NT2/D1 (cell line): Measurements from ENCODE around the gene AMBRA1.

ENCODE experiments used
- DNase-seq: peaks from one replicate; pipeline ENCODE4 v3.0.0-alpha.2; 2011; ENCODE audit warnings: low read depth, low spot score
- H3K27me3 ChIP-seq: 2 replicates; pipeline ENCODE4 v1.6.0; 2011; ENCODE audit warnings: mild to moderate bottlenecking; ENCODE audit not compliant: insufficient read length, insufficient read depth
- H3K36me3 ChIP-seq: 2 replicates; pipeline ENCODE4 v1.6.1; 2011; ENCODE audit warnings: mild to moderate bottlenecking, low read length, mixed read lengths; ENCODE audit not compliant: insufficient read depth, insufficient read length
- H3K4me1 ChIP-seq: 2 replicates; pipeline ENCODE4 v1.5.1; 2011; ENCODE audit not compliant: insufficient read depth, insufficient read length
- H3K4me3 ChIP-seq: 2 replicates; pipeline ENCODE4 v1.5.1; 2011; ENCODE audit warnings: low read depth; ENCODE audit not compliant: insufficient read length
- H3K9ac ChIP-seq: 2 replicates; pipeline ENCODE4 v1.6.0; 2011; ENCODE audit warnings: low read depth; ENCODE audit not compliant: insufficient read length
- H3K9me3 ChIP-seq: 2 replicates; pipeline ENCODE4 v1.5.1; 2011; ENCODE audit warnings: mild to moderate bottlenecking, low read length; ENCODE audit not compliant: insufficient read depth
- SUZ12 ChIP-seq: IDR thresholded peaks from 2 replicates; pipeline ENCODE4 v1.6.1; 2011; ENCODE audit not compliant: insufficient read length, insufficient read depth; ENCODE audit errors: extremely low read depth
- YY1 ChIP-seq: IDR thresholded peaks from 2 replicates; pipeline ENCODE4 v1.6.1; 2011; ENCODE audit not compliant: insufficient read length, insufficient read depth
- ZNF274 ChIP-seq: IDR thresholded peaks from 2 replicates; pipeline ENCODE4 v1.6.1; 2011; ENCODE audit warnings: mild to moderate bottlenecking, low read depth, low read length

Gene AMBRA1

DNA sequence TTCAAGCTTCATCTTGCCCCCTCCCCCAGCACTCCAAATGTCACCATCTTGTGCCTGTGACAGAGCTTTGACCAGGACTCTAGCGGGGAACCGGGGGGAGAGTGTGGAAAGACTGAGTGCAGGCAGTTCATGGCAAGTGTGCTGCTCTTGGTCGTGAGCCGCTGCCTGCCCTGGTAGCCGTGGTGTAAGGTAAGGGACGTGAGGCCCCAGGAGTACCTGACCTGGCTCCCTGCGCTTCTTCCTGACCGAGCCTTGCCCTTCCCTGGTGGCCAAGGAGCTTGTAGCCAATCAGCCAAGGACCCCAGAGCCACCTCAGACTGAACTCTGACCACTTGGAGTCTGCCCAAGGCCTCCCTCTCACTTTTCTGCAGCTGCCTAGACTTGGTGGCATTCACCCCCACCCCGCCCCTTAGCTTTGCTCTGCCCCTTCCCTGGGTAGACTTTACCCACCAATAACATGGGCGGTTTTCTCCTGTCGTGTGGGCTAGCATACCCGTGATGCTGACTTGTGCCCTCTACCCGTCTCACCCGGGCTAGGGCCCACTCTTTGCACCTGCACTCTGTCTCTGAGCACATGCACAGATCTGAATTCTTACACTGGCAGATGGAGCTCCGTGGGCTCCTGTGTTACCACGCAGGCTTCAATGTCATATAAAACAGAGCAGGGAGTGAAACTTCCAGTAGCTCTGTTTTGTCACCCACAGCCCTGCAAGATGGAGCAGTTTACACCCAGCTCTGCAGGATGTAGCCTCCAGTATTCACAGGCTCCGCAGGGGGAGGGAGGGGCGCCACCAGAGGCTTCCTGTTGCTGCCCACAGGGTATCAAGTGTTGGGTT, 245.0 kb downstream of the AMBRA1 start:
- H3K9me3 ChIP-seq, result no peaks in the 10 kb centered on the region
- no peak for DNase-seq
- peak overlapping the region; percentile 98 for H3K9ac ChIP-seq
- peaks cover 51% of the 10 kb centered on the region for H3K36me3 ChIP-seq
- H3K4me1 ChIP-seq, result peaks cover 60% of the 10 kb centered on the region
- no peak for TF ChIP-seq YY1
- TF ChIP-seq ZNF274, result no peak
- no peak for TF ChIP-seq SUZ12
- H3K27me3 ChIP-seq, result peaks cover 19% of the 10 kb centered on the region
- peak overlapping the region; percentile 96 for H3K4me3 ChIP-seq

GRCh38 chr11:46347637-46348311, 246.0 kb downstream of the AMBRA1 start:
- DNase-seq, result no peak
- TF ChIP-seq YY1 (no peak), SUZ12 (no peak), ZNF274 (no peak)
- peaks cover 42% of the 10 kb centered on the region for H3K36me3 ChIP-seq
- H3K4me1 ChIP-seq, result peaks cover 54% of the 10 kb centered on the region
- H3K27me3 ChIP-seq, result peaks cover 19% of the 10 kb centered on the region
- H3K9ac ChIP-seq, result peak overlapping the region; percentile 98
- no peaks in the 10 kb centered on the region for H3K9me3 ChIP-seq
- peak overlapping the region; percentile 96 for H3K4me3 ChIP-seq

GRCh38 chr11:46346886-46347636, 246.8 kb downstream of the AMBRA1 start, which contains the start of gene DGKZ:
Gene DGKZ, plus strand, starts transcription at chr11:46347463. Its CDS starts 197 bp downstream, at chr11:46347660.
- Histone ChIP-seq H3K9me3 (no peaks in the 10 kb centered on the region), H3K9ac (peak within 1 kb of the TSS; percentile 98), H3K4me3 (peak within 1 kb of the TSS; percentile 96), H3K4me1 (peaks cover 53% of the 10 kb centered on the region), H3K36me3 (peaks cover 35% of the 10 kb centered on the region), H3K27me3 (peaks cover 19% of the 10 kb centered on the region)
- peak; percentile 73 for DNase-seq
- TF ChIP-seq SUZ12, result no peak
- TF ChIP-seq YY1, result no peak
- no peak for TF ChIP-seq ZNF274
